SK-N-DZ (cell line): ENCODE data around the gene TRAK1.

Source experiments
- DNase-seq: peaks from one replicate; pipeline ENCODE4 v3.0.0-alpha.2; 2015; ENCODE audit warnings: low spot score

The TRAK1 gene

DNA sequence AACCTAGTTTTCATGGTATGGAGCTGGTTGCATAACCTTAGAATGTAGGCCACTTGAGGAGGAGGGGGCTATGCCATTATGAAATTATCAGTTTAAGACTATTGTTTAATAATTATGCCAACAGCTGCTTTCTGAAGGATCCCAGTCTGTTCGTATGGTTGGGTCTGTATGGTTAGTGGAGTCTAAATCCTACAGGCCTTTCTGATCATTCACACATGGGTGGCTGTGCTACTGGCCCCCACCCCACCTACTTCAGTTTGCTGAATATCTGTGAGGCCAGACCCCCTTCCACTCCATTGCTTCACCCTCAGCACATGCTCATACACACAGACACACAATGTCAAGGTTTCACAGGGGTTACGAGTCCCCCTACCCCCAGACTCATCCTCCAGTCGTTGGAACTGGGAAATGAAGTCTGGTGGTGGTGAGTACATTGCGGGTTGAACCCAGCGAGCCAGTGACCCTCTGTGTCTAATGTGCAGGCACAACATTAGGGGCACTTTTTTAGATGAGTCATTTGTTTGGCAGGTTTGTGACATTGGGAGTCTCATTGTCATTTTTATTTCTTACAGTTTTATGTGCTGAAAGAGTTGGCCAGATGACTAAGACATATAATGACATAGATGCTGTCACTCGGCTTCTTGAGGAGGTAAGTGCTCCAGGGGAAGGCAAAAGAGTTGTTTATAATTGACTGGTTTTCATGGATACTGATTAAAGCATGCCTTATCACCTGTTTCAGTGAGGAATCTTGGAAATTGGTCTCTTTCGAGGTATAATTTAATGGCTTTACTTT, 85.3 kb downstream of the TRAK1 start:
- no peak for DNase-seq

GRCh38 chr3:42177068-42177800, 86.1 kb downstream of the TRAK1 start:
- DNase-seq, result no peak

GRCh38 chr3:42177801-42178150, 86.6 kb downstream of the TRAK1 start:
- no peak for DNase-seq

GRCh38 chr3:42179110-42179725, 88.1 kb downstream of the TRAK1 start:
- DNase-seq, result no peak

DNA sequence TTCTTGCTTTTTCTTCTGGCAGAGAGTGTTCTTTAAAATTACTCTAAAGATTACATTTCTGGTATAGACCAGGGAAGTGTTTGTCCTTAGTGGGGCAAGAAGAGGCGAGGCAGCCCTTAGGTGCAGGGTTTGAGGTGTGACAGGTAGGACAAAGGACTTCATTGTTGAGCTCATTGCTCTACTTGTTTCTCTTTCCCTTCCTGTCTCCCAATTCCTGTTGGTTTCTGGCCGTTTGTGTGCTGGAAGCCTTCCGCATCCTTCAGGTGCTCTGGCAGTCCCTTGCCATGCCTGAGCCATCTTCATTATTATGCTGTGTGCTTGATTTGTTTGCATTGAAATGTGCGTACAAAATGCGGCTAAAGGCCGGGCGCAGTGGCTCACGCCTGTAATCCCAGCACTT, 89.7 kb downstream of the TRAK1 start:
- no peak for DNase-seq

GRCh38 chr3:42182555-42182954, 91.4 kb downstream of the TRAK1 start:
- DNase-seq, result no peak

DNA sequence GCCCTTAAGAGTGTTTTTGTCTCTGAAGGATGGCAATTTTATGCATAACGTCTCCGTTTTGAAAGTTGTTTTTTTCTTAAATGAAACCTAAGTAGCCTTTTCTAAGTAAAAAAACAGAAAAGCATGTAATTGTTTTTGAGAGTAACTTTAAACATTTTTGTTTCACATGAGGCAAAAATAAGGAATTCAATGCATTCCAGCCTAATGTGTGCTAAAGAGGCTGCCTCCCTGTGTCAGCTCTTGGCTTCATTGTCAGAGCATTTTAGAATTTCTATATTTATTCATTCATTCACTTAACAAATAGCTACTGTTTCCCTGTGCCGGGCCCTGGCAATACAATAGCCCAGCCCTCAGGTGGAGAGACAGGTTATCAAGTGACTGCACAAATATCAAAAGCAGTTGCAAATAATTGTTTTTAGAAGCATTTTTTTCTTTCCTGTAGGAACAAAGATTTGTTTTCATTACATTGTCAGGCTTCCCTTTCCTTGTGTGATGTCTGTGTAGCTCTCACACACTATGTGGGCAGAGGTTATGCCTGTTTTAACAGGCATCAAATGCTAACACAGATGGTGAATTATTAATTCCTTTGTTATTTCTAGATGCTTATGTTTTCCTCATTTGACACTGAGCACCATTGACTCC, 93.0 kb downstream of the TRAK1 start:
- no peak for DNase-seq

DNA sequence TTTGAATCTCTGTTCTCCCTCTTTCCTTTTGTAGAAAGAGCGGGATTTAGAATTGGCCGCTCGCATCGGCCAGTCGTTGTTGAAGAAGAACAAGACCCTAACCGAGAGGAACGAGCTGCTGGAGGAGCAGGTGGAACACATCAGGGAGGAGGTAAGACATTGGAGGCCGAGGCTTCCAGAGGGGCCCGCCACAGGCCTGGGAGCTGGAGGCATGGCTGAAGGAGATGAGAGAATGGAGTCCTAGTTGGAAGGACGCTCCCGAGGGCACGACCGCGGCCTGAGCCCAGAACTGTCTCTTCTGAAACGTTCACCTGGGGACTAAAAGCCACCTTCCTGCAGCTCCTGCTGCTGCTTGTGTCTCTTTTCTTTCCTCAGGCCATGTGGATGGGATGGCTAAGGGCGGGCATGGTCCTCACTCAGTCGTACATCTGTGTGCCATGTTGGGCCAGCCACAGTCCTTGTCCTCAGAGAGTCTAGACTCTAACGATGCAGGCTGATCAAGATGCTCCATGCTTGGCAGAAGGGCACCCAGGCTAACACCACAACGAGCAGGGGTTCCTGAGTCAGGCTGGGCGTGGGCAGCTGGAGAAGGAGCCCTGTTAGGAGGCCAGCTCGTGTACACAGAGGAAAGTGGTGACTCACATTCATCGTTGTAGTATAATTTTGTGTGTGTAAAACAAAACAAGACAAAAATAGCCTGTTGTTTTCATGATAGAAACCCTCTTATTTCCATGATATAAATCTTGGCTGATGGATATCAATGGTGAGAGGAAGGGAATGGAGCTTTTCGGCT, 93.7 kb downstream of the TRAK1 start:
- DNase-seq, result no peak

GRCh38 chr3:42187936-42188335, 96.8 kb downstream of the TRAK1 start:
- no peak for DNase-seq

DNA sequence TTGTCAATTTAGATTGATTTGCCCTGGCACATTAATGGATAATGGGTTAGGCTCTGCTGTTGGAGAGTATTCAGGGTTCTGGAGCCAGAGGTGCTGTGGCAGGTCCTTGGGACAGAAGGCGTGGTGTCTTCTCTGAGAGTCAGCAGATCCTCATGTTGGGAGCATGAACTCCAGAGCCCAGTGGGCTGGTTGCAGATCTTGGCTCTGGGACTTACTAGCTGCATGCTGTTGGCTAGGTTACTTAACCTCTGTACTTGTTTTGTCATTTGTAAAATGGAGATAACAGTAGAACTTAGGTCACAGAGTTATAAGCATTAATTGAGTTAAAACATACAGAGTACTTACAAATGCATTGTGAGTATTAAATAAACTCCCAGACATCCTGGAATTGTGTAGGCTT, 97.2 kb downstream of the TRAK1 start:
- no peak for DNase-seq

GRCh38 chr3:42189001-42189460, 97.9 kb downstream of the TRAK1 start:
- DNase-seq, result no peak

GRCh38 chr3:42189736-42190135, 98.6 kb downstream of the TRAK1 start:
- no peak for DNase-seq

GRCh38 chr3:42190701-42191442, 99.7 kb downstream of the TRAK1 start:
- peak; percentile 53 for DNase-seq

DNA sequence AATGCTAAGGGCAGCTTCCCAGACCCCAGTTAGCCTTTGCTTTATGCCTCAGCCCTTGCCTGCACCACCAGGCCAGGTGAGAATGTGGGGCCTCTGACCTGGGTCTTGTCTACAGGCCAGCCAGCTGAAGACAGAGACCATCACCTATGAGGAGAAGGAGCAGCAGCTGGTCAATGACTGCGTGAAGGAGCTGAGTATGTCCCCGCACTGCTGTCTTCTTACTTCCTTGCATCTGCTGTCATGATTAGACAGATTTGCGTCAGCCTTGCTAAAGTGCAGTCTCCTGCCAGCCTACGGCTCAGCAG, 100.2 kb downstream of the TRAK1 start:
- DNase-seq, result peak; percentile 2

- DNase-seq, result no peak
Measured at GRCh38 chr3:42192334-42193200, 101.4 kb downstream of the TRAK1 start.

DNA sequence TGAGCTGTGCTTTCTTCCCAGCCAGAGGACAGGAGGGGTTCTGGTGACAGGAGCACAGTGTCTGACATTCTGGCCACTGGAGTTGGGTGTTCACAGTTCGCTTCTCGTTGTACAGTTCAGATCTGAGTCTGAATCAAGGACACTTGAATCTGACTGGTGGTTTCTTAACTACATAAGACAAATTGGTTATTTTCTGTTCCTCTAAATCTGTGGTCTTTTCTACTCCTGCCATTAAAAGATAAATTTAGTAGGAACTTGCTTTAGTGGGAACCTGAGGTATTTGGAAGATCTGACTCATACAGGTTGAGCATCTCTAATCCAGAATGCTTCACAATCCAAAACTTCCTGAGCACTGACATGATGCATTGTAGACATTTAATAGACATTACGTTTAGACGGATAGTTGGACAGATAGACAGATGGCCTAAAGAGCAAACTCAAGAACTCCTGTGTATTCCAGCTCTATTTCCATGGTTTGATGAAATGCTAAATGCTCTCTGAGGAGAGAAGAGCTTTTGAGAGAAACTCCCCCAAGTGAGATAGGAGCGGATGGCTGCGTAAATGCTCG, 103.9 kb downstream of the TRAK1 start:
- no peak for DNase-seq

- no peak for DNase-seq
Measured at GRCh38 chr3:42195879-42196330, 104.7 kb downstream of the TRAK1 start.

GRCh38 chr3:42198709-42199108, 107.6 kb downstream of the TRAK1 start:
- no peak for DNase-seq

- no peak for DNase-seq
Measured at GRCh38 chr3:42202217-42202865, 111.2 kb downstream of the TRAK1 start.
